Activated T-cell treated with anti-CD3 and anti-CD28 coated beads, Interleukin-2, amount 50 U/mL, for 48 hours (primary cell): Measurements from ENCODE around the gene RBM17.
A peak's percentile ranks its signal among the peaks of the same experiment; 100 is the strongest.
"Not testable (repeated sequence)": the region's sequence is repeated elsewhere in the genome, so short reads cannot be mapped to it uniquely, and the experiment has no call there.

Source experiments
- DNase-seq, 2 experiments: peaks; one replicate each; pipeline ENCODE4 v3.0.0-alpha.2; 2020

The RBM17 gene

DNA sequence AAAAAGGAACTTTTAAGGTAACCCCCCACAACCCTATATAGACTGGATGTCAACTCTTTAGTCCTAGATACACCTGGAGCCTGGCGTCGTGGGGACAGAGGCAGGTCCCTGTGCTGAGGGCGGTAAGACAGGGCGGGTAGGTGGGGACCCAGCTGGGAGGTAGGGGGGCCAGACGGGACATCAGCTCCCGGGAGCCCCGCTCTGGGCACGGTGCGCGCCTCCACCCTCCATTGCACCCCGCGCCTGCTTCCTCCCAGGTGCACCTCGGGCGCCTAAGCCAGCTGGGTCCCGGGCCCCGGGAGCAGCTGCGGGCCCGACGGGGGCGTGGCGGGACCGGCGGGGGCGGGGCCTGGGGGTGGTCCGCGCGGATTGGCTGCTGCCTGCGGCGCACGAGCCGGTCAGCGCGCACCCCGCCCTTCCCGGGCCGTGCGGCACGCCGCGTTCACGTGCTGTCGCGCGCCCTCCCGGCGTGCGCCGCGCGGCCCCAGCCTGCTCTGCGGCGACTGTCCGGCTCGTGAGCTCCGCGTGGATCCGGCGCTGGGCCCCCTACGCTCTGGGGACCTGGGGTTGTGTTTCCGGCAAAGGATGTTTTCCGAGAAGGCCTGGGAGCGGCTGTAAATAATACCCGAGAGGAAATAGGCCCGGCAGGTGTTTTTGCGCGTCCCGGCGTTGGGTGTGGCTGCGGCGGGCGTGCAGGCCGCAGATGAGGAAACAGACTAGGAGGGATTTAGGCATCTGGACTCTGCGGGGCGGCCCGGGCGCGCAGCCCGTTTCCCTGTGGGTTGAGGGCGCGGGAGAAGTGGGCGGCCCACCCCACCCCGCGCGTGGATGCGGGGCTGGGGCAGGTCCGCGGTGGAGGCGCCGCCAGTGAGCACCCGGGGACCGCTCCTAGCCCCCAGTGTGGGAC is 74.8 kb downstream of the RBM17 start:
- DNase-seq = peak; percentile 90 to 94

DNA sequence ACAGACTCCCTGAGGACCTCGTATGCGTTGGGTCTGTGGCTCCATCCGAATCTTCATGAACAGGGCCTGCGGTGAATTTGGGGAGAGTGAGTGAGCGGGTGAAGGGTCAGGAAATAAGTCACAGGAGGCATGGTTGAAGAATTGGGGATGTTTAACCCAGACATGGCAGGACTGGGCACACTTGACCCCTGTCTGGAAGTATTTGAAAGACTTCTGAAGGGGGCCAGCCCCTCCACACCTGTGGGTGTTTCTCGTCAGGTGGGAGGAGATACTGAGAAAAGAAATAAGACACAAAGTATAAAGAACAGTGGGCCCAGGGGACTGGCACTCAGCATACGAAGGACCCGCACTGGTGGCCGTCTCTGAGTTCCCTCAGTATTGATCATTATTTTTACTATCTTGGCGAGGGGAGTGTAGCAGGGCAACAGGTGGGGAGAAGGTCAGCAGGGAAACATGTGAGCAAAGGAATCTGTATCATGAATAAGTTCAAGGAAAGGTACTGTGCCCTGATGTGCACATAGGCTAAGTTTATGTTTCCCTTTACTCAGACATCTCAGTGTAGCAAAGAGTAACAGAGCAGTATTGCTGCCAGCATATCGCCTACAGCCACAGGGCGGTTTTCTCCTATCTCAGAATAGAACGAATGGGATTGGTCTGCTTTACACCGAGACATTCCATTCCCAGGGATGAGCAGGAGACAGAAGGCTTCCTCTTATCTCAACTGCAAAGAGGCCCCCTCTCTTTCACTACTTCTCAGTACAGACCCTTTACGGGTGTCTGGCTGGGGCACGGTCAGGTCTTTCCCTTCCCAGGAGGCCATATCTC is 75.6 kb downstream of the RBM17 start:
- peak; percentile 44 to 50 for DNase-seq

DNA sequence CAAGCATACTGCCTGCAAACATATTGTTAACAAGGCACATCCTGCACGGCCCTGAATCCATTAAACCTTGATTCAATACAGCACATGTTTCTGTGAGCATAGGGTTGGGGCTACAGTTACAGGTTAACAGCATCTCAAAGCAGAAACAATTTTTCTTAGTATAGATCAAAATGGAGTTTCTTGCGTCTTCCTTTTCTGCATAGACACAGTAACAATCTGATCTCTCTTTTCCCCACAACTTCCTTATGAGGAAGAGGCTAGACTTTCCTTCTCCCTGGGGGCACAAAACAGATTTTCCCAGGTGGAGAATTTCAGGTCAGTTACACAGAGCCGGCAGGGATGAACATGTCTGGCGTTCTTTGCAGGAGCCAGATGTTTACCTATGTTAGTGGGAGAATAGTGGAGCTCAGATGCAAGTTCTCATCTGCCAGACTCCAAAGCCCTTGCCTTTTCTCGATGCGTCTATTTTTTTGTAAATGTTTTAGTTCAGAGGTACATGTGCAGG is 76.4 kb downstream of the RBM17 start:
- no peak for DNase-seq

DNA sequence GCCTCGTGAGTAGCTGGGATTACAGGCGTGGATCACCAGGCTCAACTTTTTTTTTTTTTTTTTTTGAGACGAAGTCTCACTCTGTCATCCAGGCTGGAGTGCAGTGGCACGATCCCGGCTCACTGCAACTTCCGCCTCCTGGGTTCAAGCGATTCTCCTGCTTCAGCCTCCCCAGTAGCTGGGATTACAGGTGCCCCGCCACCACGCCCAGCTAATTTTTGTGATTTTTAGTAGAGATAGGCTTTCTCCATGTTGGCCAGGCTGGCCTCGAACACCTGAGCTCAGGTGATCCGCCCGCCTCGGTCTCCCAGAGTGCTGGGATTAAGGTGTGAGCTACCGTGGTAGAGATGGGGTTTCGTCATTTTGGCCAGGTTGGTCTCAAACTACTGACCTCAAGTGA is 77.1 kb downstream of the RBM17 start:
- not testable (repeated sequence) for DNase-seq
